ENCODE data around the gene GDF11.

Gene GDF11

GRCh38 chr12:55706568-55707218 lies 36.2 kb upstream of the GDF11 start:
- in situ Hi-C loops (cut with MboI; ENCODE audit: low sequenced_read_pairs), result no loop called here

- in situ Hi-C loops (cut with MboI; ENCODE audit: low sequenced_read_pairs), result no loop called here
Observed at GRCh38 chr12:55707219-55707671, 35.7 kb upstream of the GDF11 start.

GRCh38 chr12:55707841-55708694 lies 34.9 kb upstream of the GDF11 start, which contains the start of gene ITGA7:
Gene ITGA7, minus strand, starts transcription at chr12:55707904. Its CDS starts 222 bp downstream, at chr12:55707682.
- in situ Hi-C loops (cut with MboI; ENCODE audit: low sequenced_read_pairs), result no loop called here

DNA sequence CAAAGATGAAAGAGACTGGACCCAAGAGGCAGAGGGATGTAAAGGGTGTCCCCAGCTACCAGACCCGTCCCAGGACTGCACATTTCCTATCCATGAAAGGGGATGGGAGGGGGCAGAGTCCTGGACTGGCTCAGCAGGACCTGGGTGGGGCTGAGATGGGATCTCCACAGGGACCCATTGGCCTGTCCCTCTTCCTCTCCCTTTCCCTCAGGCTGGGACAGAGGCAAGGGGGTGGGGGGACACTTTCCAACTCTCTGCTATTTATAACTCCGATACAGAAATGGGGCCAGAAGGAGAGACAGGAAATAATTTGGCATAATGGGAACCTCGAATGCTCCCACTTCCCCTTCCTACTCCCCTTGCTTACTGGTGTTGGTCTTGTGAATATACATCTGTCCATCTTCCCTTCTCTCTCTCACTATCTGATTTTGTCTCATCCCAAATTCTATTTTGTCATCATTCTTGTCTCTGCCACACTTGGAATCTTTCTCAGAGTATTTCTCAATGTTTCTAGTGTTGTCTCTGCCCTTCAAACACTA lies 34.2 kb upstream of the GDF11 start:
- in situ Hi-C loops (cut with MboI; ENCODE audit: low sequenced_read_pairs), result no loop called here

GRCh38 chr12:55711786-55712553 lies 31.0 kb upstream of the GDF11 start:
- in situ Hi-C loops (cut with MboI; ENCODE audit: low sequenced_read_pairs), result no loop called here

- in situ Hi-C loops (cut with MboI; ENCODE audit: low sequenced_read_pairs), result no loop called here
Observed at GRCh38 chr12:55712700-55713415, 30.1 kb upstream of the GDF11 start.

DNA sequence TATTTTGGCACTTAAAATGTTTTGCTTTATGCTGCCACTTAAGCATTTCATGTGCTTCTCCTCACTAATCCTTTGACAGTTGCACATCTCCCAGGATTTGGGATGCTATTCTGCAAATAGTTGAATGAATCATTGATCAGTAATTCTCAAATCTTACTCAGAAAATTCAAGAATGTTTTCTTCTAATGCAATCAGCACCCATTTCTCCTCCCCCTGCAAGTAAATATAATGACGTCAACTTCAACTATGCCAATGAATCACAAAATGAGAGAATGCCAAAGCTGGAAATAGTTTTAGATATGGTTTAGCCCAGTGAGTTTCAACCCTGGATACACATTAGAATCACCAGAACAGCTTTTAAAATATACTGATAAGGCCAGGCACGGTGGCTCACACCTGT lies 29.2 kb upstream of the GDF11 start:
- in situ Hi-C loops (cut with MboI; ENCODE audit: low sequenced_read_pairs), result no loop called here

DNA sequence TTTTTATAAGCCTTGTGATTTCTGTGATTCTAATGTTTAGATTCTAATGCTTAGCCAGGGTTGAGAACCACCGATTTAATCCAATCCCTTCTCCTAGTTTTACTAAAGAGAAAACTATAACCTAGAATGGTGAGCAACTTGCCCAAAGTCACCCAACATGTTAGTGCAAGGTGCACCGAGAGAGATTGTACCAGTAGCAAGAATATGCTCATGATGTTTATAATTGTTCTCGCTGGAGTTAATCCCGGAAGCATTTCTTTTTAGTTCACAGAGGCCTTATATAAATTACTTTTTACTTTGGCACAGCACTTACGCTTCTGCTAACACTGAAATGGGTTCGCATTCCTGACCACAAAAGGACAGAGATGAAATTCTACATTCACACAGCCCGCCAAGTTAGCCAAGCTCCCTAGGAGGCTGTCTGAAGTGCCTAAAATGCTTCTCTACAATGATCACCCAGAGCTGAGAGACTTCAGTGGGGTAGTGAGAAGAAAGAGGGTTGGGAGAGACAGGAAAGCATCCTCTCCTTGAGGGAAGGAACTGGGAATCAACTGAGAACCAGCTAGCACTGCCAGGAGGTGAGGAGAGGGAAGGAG lies 27.7 kb upstream of the GDF11 start:
- in situ Hi-C loops (cut with MboI; ENCODE audit: low sequenced_read_pairs), result no loop called here

- in situ Hi-C loops (cut with MboI; ENCODE audit: low sequenced_read_pairs), result no loop called here
Observed at GRCh38 chr12:55715833-55716581, 26.9 kb upstream of the GDF11 start, which contains the start of gene BLOC1S1. Gene BLOC1S1, plus strand, starts transcription at chr12:55716046. Its CDS starts 6 bp downstream, at chr12:55716052.

DNA sequence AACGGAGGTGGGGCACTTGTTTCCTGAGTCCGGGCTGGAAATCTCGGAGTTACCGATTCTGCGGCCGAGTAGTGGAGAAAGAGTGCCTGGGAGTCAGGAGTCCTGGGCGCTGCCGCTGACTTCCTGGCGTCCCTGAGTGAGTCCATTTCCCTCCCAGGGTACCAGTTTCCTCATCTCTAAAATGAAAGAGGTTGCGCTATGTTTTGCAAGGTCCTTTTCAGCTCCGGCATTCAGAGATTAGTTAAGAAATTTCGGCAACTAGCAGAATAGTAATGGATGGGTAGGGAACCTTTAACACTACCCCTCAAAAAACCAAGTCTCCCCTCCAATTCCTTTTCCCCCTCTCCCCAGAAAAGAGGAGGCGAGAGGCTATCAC lies 26.4 kb upstream of the GDF11 start:
- in situ Hi-C loops (cut with MboI; ENCODE audit: low sequenced_read_pairs), result no loop called here

DNA sequence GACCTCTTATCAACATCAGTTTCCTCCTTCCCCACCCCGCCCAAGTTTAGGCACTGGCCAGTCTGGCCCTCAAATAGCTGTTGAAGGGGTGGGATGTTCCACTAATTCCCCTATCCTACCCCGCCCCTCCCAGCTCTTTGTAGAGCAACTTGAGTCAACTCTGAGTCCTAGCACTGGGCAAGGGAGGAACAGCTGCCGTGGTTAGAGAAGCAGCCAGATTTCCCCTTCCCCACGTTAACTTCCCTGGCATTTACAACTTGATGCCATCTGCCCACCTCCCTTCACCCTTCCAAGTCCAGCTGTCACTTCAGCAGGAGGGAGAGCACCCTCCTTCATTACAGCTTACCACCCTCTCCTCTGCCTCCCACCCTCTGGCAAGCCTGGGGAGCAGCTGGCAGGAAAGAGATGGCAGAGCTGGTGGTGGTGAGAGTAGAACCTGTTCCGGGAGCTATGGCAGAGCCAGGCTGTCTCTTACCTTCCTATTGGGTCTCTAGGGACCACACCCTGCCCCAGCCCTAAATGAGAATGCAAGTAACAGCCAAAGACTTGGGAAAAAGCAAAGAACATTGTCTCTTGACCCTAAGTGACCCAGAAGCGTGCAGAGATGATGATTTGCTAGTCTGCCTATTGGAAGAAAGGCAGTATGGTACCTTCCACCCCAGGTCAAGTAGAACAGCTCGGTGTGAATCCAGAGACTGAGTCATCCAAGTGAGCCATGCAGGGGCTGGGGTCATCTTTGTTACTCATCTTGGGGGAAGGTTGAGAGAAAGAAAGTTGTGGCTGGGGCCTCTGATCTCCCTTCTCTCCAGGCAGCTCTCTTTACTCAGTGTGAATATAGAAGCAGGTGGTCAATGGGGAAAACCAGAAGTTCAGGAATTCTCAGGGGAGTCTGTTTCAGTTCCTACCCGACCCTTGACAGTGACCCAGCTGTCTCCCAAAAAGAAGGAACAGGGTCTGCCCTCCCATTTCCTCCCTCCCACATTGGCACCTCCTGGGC lies 25.6 kb upstream of the GDF11 start:
- in situ Hi-C loops (cut with MboI; ENCODE audit: low sequenced_read_pairs), result no loop called here

DNA sequence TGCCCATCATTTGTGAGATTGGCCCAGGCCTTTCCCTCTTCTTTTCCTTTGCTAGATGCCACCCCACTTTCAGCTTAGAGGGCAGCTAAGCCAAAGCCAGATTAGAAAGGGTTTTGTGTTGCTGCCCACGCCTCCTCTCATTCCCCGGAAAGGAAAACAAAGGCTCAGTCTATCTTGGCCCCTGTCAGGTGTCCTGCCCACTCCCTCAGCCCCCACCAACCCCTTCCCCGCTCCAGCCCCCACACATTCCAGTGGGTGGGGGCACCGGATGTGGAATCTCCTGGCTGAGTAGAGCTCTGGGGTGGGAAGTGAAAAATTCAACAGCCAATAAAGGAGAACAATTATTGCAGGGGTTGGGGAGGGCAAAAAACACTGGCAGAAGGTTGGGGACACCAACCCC lies 24.9 kb upstream of the GDF11 start:
- in situ Hi-C loops (cut with MboI; ENCODE audit: low sequenced_read_pairs), result no loop called here

GRCh38 chr12:55718624-55719275 lies 24.2 kb upstream of the GDF11 start:
- in situ Hi-C loops (cut with MboI; ENCODE audit: low sequenced_read_pairs), result no loop called here

DNA sequence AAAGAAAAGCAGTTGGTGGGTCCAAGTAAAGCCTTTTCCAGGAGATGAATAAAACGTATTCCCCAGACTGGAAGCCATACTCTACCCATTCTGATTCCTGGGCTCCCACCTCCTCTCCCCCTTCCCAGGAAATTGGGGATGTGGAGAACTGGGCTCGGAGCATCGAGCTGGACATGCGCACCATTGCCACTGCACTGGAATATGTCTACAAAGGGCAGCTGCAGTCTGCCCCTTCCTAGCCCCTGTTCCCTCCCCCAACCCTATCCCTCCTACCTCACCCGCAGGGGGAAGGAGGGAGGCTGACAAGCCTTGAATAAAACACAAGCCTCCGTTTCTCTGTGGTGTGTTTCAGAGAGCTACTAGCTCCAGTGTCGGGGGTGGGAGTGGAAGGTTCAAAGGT lies 23.6 kb upstream of the GDF11 start:
- in situ Hi-C loops (cut with MboI; ENCODE audit: low sequenced_read_pairs), result no loop called here

- in situ Hi-C loops (cut with MboI; ENCODE audit: low sequenced_read_pairs), result no loop called here
Observed at GRCh38 chr12:55720071-55720564, 22.8 kb upstream of the GDF11 start, which contains the start of gene RDH5. Gene RDH5, plus strand, starts transcription at chr12:55720393. Its CDS starts 792 bp downstream, at chr12:55721185.

- in situ Hi-C loops (cut with MboI; ENCODE audit: low sequenced_read_pairs), result no loop called here
Observed at GRCh38 chr12:55720894-55721444, 22.0 kb upstream of the GDF11 start.

DNA sequence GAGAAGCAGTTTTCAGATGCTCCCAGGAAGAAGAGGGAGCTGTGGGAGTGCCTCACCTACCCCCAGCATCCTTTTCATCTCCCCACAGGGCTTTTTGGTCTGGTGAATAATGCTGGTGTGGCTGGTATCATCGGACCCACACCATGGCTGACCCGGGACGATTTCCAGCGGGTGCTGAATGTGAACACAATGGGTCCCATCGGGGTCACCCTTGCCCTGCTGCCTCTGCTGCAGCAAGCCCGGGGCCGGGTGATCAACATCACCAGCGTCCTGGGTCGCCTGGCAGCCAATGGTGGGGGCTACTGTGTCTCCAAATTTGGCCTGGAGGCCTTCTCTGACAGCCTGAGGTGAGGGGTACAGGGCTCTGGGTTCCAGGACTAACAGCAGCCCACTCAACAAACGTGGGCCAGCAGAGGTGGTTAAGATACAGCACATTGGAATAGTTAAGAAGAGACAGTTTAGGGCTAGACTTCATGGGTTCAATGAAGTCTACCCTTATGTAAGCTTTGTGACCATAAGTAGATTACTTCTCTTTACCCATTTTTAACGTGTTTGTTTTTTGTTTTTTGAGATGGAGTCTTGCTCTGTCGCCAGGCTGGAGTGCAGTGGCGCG lies 21.2 kb upstream of the GDF11 start:
- in situ Hi-C loops (cut with MboI; ENCODE audit: low sequenced_read_pairs), result no loop called here
